HCT116 (cell line): ENCODE results near the gene MNAT1. TPM values are rescaled to one million over a fixed set of nuclear protein-coding genes. Genes with fewer than 3 reads are reported as not detected.

Experiments
- ATAC-seq: fragments of 200-7000 bp; cut with Tn5 transposase; 2 replicates; pipeline ENCODE4 v1.9.1; 2020; ENCODE audit warnings: mild to moderate bottlenecking, moderate library complexity
- BruUV-seq: library from RNA; stranded (reverse); fragments of 400-500 nt; replicated peaks from 2 replicates; lab custom pipeline; 2021; lab: Mats Ljungman, UMichigan
- CTCF ChIA-PET: fragments of 300-600 bp; sonication (Branson Sonifier 250); formaldehyde crosslinking; loops from one replicate; lab custom pipeline; 2021; ENCODE audit warnings: antibody characterized with exemption; lab: Charles Lee
- POLR2A ChIA-PET: fragments of 300-600, 350-600 bp; sonication (Branson Sonifier 250); formaldehyde crosslinking; loops from one replicate; lab custom pipeline; 2021; ENCODE audit warnings: antibody characterized with exemption; lab: Charles Lee
- RAD21 ChIA-PET, 2 experiments: fragments of 300-600 bp; sonication (Branson Sonifier 250); formaldehyde crosslinking; loops; one replicate each; lab custom pipeline; 2023; ENCODE audit warnings: low total read pairs in 2 of 2; ENCODE audit not compliant: uncharacterized antibody in 2 of 2, unreplicated experiment in 2 of 2, low non-redundant PET in 1 of 2; lab: Charles Lee
- DNase-seq: peaks from one replicate; pipeline ENCODE4 v3.0.0-alpha.2; 2010; ENCODE audit warnings: low read depth, low spot score
- H2AFZ ChIP-seq: fragments of 200-600 bp; shearing (Covaris generic), sonication (generic); 2 replicates; pipeline ENCODE4 v1.6.1; 2017; ENCODE audit warnings: low read depth, mixed run types, mixed read lengths, antibody characterized with exemption, low read length; ENCODE audit not compliant: poor library complexity, severe bottlenecking
- H3K27ac ChIP-seq: 2 replicates; pipeline ENCODE4 v1.5.1; 2012; ENCODE audit warnings: low read depth, low read length
- H3K27me3 ChIP-seq: fragments of 200-600 bp; sonication (generic); 2 replicates; pipeline ENCODE4 v1.6.1; 2016; ENCODE audit warnings: mixed run types, low read length, mixed read lengths; ENCODE audit not compliant: insufficient read depth
- H3K36me3 ChIP-seq, 2 experiments: fragments of 200-500 bp in 1 of 2; fragments of 200-600 bp in 1 of 2; sonication (Bioruptor generic) in 1 of 2; sonication (generic) in 1 of 2; 2 replicates each; pipeline versions ENCODE4 v1.5.1 to v1.6.1; 2014 to 2016; ENCODE audit warnings: low read length in 2 of 2, inconsistent platforms in 1 of 2, mixed read lengths in 1 of 2, mixed run types in 1 of 2; ENCODE audit not compliant: insufficient read depth in 2 of 2, control insufficient read depth in 1 of 2
- H3K4me1 ChIP-seq, 2 experiments: fragments of 200-600 bp in 1 of 2; sonication (generic) in 1 of 2; 2 replicates each; pipeline versions ENCODE4 v1.5.1 to v1.6.1; 2012 to 2017; ENCODE audit warnings: low read length in 2 of 2, inconsistent platforms in 1 of 2, mild to moderate bottlenecking in 1 of 2, mixed read lengths in 1 of 2, mixed run types in 1 of 2, moderate library complexity in 1 of 2; ENCODE audit not compliant: insufficient read depth in 2 of 2, control insufficient read depth in 1 of 2
- H3K4me2 ChIP-seq: fragments of 200-600 bp; sonication (generic); 2 replicates; pipeline ENCODE4 v1.6.1; 2017; ENCODE audit warnings: mixed run types, low read length, mixed read lengths
- H3K4me3 ChIP-seq, 2 experiments: fragments of 200-600 bp in 1 of 2; sonication (generic) in 1 of 2; replicated peaks in 1 of 2; 2 replicates each; pipeline ENCODE4 v1.5.1; 2011 to 2016; ENCODE audit warnings: low read length in 2 of 2, control low read depth in 1 of 2, low read depth in 1 of 2, mild to moderate bottlenecking in 1 of 2, mixed read lengths in 1 of 2, mixed run types in 1 of 2
- H3K79me2 ChIP-seq: fragments of 200-600 bp; sonication (generic); 2 replicates; pipeline ENCODE4 v1.6.1; 2017; ENCODE audit warnings: mild to moderate bottlenecking, mixed run types, low read length, moderate library complexity, mixed read lengths; ENCODE audit not compliant: insufficient read depth
- H3K9ac ChIP-seq: fragments of 200-600 bp; sonication (generic); 2 replicates; pipeline ENCODE4 v1.6.1; 2016; ENCODE audit warnings: low read length, mixed read lengths
- H3K9me2 ChIP-seq: fragments of 200-600 bp; sonication (generic), shearing (Covaris generic); 2 replicates; pipeline ENCODE4 v1.6.1; 2017; ENCODE audit warnings: mixed run types, mild to moderate bottlenecking, moderate library complexity; ENCODE audit not compliant: insufficient read depth
- H3K9me3 ChIP-seq, 2 experiments: fragments of 200-500 bp in 1 of 2; fragments of 200-600 bp in 1 of 2; sonication (Bioruptor generic) in 1 of 2; sonication (generic) in 1 of 2; 2 replicates each; pipeline ENCODE4 v1.6.1; 2014 to 2017; ENCODE audit warnings: low read length in 2 of 2, mixed read lengths in 2 of 2, inconsistent platforms in 1 of 2, low read depth in 1 of 2, mild to moderate bottlenecking in 1 of 2, mixed run types in 1 of 2, moderate library complexity in 1 of 2; ENCODE audit not compliant: control insufficient read depth in 1 of 2, insufficient read depth in 1 of 2
- H4K20me1 ChIP-seq: fragments of 200-600 bp; sonication (generic), shearing (Covaris generic); 2 replicates; pipeline ENCODE4 v1.6.1; 2017; ENCODE audit warnings: mixed run types, mild to moderate bottlenecking, moderate library complexity; ENCODE audit not compliant: insufficient read depth
- CBX3 ChIP-seq: IDR thresholded peaks from 2 replicates; pipeline ENCODE4 v1.6.1; 2012; ENCODE audit warnings: low read depth
- CEBPB ChIP-seq: IDR thresholded peaks from 2 replicates; pipeline ENCODE4 v1.6.1; 2012; ENCODE audit warnings: low read depth
- CTCF ChIP-seq, 3 experiments: fragments of 200-600 bp in 1 of 3; sonication (generic) in 1 of 3; IDR thresholded peaks in 2 of 3; conservative IDR thresholded peaks in 1 of 3; 2 replicates each; pipeline ENCODE4 v1.5.1; 2012 to 2017; ENCODE audit warnings: low read depth in 2 of 3, low read length in 2 of 3, antibody characterized with exemption in 1 of 3, borderline replicate concordance in 1 of 3, control low read depth in 1 of 3, mild to moderate bottlenecking in 1 of 3, mixed read lengths in 1 of 3, mixed run types in 1 of 3, moderate library complexity in 1 of 3; ENCODE audit not compliant: insufficient read depth in 1 of 3
- EGR1 ChIP-seq: IDR thresholded peaks from 2 replicates; pipeline ENCODE4 v1.6.1; 2012; ENCODE audit warnings: low read depth
- ELF1 ChIP-seq: IDR thresholded peaks from 2 replicates; pipeline ENCODE4 v1.6.1; 2012; ENCODE audit warnings: low read depth, borderline replicate concordance
- EZH2 ChIP-seq: fragments of 200-600 bp; sonication (generic); IDR thresholded peaks from 2 replicates; pipeline ENCODE4 v1.6.1; 2017; ENCODE audit warnings: antibody characterized with exemption, mixed run types
- EZH2phosphoT487 ChIP-seq: fragments of 200-600 bp; IDR thresholded peaks from 2 replicates; pipeline ENCODE4 v1.6.1; 2018; ENCODE audit warnings: antibody characterized with exemption, borderline replicate concordance
- FOSL1 ChIP-seq: IDR thresholded peaks from 2 replicates; pipeline ENCODE4 v1.6.1; 2012; ENCODE audit warnings: low read depth
- MAX ChIP-seq: IDR thresholded peaks from 2 replicates; pipeline ENCODE4 v1.6.1; 2012
- POLR2AphosphoS5 ChIP-seq: IDR thresholded peaks from 2 replicates; pipeline ENCODE4 v1.6.1; 2011; ENCODE audit warnings: mild to moderate bottlenecking, low read depth, low read length, moderate library complexity
- RAD21 ChIP-seq: IDR thresholded peaks from 2 replicates; pipeline ENCODE4 v1.6.1; 2012; ENCODE audit warnings: low read depth, mild to moderate bottlenecking
- SIN3A ChIP-seq: IDR thresholded peaks from 2 replicates; pipeline ENCODE4 v1.6.1; 2012; ENCODE audit warnings: low read depth
- SRF ChIP-seq: IDR thresholded peaks from 2 replicates; pipeline ENCODE4 v1.6.1; 2012; ENCODE audit warnings: low read depth
- YY1 ChIP-seq: IDR thresholded peaks from 2 replicates; pipeline ENCODE4 v1.6.1; 2011; ENCODE audit warnings: low read length, low read depth, moderate library complexity, mild to moderate bottlenecking; ENCODE audit not compliant: insufficient replicate concordance; ENCODE audit errors: extremely low read depth
- ZBTB33 ChIP-seq: IDR thresholded peaks from 2 replicates; pipeline ENCODE4 v1.6.1; 2011; ENCODE audit warnings: mild to moderate bottlenecking, low read length, moderate library complexity; ENCODE audit not compliant: insufficient replicate concordance; ENCODE audit errors: extremely low read depth
- ZFX ChIP-seq: fragments of 450-650 bp; IDR thresholded peaks from 2 replicates; pipeline ENCODE4 v1.6.1; 2017
- ZNF274 ChIP-seq: fragments of 200-500 bp; sonication (Bioruptor generic); IDR thresholded peaks from 2 replicates; pipeline ENCODE4 v1.6.1; 2014; ENCODE audit warnings: mild to moderate bottlenecking, low read depth, low read length, inconsistent platforms
- intact Hi-C: fragments of 100-400 bp; cut with micrococcal nuclease; formaldehyde crosslinking; loops from 2 replicates; pipeline ENCODE4 v1.10.0; 2022
- total RNA-seq: library from RNA; stranded (reverse); gene quantifications from one replicate; pipeline ENCODE4 v1.2.1, GENCODE V29; 2021; ENCODE audit not compliant: unreplicated experiment

MNAT1 gene
- total RNA-seq, 1 experiment from 2014 or later, result 49.3 TPM

GRCh38 chr14:60980811-60981632 lies 246.5 kb downstream of the MNAT1 start, which contains the start of the genes SLC38A6 and TRMT5 (continued):
- TF ChIP-seq POLR2AphosphoS5 (peak; percentile 88), YY1 (peak; percentile 79), FOSL1 (no peak), ZNF274 (no peak), SIN3A (peak; percentile 93), MAX (peak; percentile 93), RAD21 (peak; percentile 32; the same call in 1 of the 2 replicates)

- Histone ChIP-seq H3K27ac (peak overlapping the region; percentile 56), H3K4me3 (peak overlapping the region; percentile 84 to 87), H3K4me1 (peaks cover 5 to 21% of the 10 kb centered on the region in 2 experiments; a peak in 3 of 4 replicates), H3K79me2 (peaks cover 53% of the 10 kb centered on the region), H3K9ac (peak overlapping the region; percentile 95), H3K9me3 (no peaks in the 10 kb centered on the region), H3K36me3 (peaks cover 0 to 12% of the 10 kb centered on the region in 2 experiments; a peak in 2 of 4 replicates), H2AFZ (peak overlapping the region; percentile 36), H3K27me3 (no peaks in the 10 kb centered on the region), H3K4me2 (peak overlapping the region; percentile 91), H3K9me2 (no peaks in the 10 kb centered on the region), H4K20me1 (no peaks in the 10 kb centered on the region)
- ChIA-PET CTCF (interaction anchor here (0.6 kb wide), 1 partner anchor 13 kb away, joined by 4 read pairs; no protein-coding TSS in a partner anchor), RAD21 (interaction anchor here in 1 of 2 experiments (0.6 kb wide), 1 partner anchor 277 kb away, joined by 7 read pairs; no protein-coding TSS in a partner anchor), POLR2A (no interaction called here)
- DNase-seq, result no peak
- ATAC-seq, result peak; percentile 22; the same call in 1 of the 2 replicates
- intact Hi-C loops, result loop anchor here (2.0 kb wide), 1 partner anchor 259 kb away; no protein-coding TSS in a partner anchor
- BruUV-seq, result TSS peak; percentile 45
- no peak for TF ChIP-seq POLR2AphosphoS5
- TF ChIP-seq ZFX, result no peak
- no peak for TF ChIP-seq ZNF274
- no peak for TF ChIP-seq EZH2
- TF ChIP-seq EGR1, result no peak
- TF ChIP-seq ZBTB33, result no peak
- no peak for TF ChIP-seq FOSL1
- no peak for TF ChIP-seq CEBPB
- no peak for TF ChIP-seq YY1
- no peak for TF ChIP-seq CBX3
- TF ChIP-seq EZH2phosphoT487, result no peak
- no peak for TF ChIP-seq ELF1
- no peak for TF ChIP-seq MAX
- TF ChIP-seq CTCF (IDR thresholded peaks at IDR 0.05 in 2 of 3, conservative IDR thresholded peaks at IDR 0.05 in 1 of 3; ENCODE audit: borderline replicate concordance in 1 of 3, insufficient read depth in 1 of 3, low read depth in 2 of 3, low read length in 2 of 3), result no peak
- TF ChIP-seq SRF, result no peak
Measured at GRCh38 chr14:60981633-60982455, 247.3 kb downstream of the MNAT1 start.
